ENCODE data around the gene SLC35B1. TPM values are rescaled to one million over a fixed set of nuclear protein-coding genes. Genes with fewer than 3 reads are reported as not detected.
A peak's percentile ranks its signal among the peaks of the same experiment; 100 is the strongest.

SLC35B1 gene
- 95.8 TPM for polyA plus RNA-seq (2012; ENCODE audit: insufficient read depth, insufficient read length)

DNA sequence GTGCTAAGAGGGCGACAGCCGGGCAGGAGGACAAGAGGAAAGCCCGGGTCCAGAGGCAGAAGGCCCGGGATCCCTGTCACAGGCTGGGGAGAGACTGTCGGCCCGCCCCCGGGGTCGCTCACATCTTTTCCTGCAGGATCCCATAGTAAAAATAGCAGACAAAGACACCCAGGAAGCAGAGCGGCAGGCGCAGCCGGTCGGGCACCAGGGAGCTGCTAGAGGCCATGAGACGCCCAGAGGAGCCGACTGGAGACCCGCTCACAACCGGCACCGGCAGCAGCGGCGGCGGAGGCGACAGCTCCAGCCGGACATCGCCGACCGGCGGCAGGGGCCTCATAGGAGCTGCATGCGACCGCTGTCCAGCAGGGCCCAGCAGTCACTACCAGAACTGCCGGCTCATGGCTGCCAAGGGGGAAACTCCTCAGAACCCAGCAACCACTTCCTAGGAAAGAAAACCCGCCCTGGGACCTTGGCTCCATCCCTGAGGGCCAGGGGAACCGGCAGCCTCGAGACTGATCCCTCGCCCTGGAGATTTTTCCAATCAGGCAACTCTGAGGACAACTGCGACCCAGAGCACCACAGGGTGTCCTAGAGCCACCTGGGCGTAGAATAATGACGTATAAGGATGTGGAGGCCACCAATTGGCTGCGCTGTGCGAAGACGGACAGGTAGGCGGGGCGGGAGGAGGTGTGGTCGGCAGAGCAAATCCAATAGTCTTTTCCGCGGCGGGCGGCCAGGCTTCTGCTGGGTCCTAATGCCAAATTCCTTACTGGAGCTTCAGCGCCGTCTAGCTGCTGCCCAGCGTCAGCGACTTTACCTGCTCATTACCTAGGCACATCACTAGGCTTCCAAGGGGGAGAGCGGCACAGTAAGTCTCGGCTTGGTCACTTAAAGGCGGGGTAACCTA, at the start of gene SLC35B1:
Gene SLC35B1 (minus strand): TSS at position 357 of the 907 bp plus-strand sequence. CDS start 131 bp downstream, at position 226.
- H3K4me3 ChIP-seq (ENCODE audit: low read length), result peak within 1 kb of the TSS; percentile 94
- peak; percentile 98 for DNase-seq (ENCODE audit: low read depth, low spot score)

DNA sequence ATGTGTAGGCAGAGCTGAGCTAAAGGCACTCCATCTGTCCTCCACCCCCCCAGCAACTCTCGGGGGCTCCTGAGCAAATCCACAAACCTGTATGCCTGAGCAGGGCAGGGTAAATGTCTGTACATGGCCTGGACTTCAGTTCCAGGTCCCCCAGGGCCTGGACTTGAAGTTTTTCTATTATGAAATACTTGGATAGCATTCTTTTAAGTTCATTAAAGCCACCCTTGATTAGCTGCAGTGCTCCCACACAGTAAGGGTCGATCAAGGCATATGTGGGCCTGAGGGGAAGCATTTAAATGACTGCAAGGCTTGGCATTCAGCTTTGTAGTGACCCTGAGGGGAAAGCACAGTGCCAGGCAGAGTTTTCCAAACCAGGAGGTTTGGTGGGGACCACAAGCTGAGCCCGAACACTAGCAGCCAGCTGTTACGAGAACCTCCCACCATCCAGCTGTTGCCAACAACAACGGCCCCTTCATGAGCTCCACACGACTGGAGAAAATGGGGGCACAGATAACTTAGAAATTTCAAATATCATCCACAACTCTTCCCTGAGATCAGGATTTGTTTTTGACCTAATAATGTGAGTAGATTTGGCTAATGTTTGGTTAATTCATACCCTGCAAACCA, 49.5 kb upstream of the SLC35B1 start:
- no peak for DNase-seq (ENCODE audit: low read depth, low spot score)
- no peak overlapping the region for H3K4me3 ChIP-seq (ENCODE audit: low read length)

DNA sequence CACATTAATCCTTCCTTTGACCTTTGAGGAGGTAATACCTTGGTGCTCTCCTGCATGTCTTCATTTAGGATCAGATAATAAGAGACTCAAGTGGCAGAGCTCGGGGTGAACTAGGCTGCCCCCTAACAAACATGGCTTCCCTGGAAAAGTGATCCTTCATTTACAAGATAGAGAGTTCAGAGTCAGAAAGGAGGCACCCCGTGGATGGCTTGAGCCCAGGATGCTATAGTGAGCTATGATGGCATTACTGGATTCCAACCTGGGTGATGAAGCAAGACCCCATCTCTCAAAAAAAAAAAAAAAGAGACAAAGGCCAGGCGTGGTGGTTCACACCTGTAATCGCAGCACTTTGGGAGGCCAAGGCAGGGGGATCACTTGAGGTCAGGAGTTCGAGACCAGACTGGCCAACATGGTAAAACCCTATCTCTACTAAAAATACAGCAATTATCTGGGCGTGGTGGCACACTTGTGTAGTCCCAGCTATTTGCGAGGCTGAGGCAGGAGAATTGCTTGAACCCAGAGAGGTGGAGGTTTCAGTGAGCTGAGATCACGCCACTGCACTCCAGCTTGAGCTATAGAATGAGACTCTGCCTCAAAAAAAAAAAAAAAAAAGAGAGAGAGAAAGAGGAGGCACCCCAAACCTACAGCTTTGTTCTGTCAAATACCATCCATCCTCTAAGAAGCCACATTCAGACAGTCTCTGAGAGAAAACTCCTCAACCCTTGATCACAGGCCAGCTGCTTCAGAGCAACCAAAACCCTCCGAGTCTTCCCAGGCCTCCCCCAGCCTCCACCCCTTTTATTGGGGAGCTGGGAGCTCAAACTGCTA, 48.8 kb upstream of the SLC35B1 start:
- no peak overlapping the region for H3K4me3 ChIP-seq (ENCODE audit: low read length)
- no peak for DNase-seq (ENCODE audit: low read depth, low spot score)

DNA sequence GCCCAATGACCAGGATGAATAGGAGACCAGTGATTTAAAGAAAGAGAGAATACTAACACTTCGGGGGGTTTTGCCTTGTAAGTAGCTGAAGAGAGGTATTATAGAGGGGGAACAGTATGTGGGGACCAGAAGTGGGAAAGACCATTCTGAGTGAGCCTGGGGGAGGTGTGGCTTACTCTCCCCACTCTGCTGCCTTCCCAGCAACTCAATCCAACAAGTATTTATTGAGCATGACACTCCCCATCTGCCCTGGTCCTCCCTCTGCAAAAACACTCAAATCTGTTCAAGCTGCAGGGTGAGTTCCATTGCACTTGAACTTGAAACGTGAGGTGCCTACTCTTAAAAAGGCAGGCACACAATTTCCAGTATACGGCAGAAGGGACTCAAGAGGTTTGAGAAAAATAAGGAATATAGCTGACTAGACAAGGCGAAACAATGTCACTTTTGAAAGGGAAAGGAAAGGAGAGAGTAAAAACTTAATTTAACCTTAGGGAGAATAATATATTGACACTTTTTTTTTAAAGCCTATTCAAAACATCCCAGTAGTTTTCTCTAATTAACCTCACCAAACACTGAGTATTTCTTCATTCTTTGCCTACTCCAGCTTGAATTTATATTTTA, 48.0 kb upstream of the SLC35B1 start:
- no peak for DNase-seq (ENCODE audit: low read depth, low spot score)
- no peak overlapping the region for H3K4me3 ChIP-seq (ENCODE audit: low read length)

DNA sequence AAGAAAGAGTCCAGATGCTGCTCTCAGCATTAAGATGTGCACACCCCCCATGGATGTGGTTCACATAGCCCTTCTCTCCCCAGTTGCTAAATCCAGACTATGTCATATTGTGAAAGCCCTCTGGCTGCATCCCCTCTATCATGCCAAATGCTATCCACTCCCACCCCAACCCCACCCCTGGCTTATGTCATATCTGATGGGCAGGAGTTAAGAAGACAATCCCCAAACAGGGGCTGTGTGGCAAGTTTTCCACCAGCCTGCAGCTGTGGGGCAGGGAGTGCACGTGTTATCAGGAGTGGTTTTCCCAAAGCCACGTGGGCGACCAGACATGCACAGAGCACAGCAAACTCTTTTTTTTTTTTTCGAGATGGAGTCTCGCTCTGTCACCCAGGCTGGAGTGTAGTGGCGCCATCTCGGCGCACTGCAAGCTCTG, 46.2 kb upstream of the SLC35B1 start:
- no peak overlapping the region for H3K4me3 ChIP-seq (ENCODE audit: low read length)
- peak; percentile 75 for DNase-seq (ENCODE audit: low read depth, low spot score)

GRCh38 chr17:49752508-49752907, 44.7 kb upstream of the SLC35B1 start:
- DNase-seq (ENCODE audit: low read depth, low spot score), result no peak
- H3K4me3 ChIP-seq (ENCODE audit: low read length), result no peak overlapping the region

DNA sequence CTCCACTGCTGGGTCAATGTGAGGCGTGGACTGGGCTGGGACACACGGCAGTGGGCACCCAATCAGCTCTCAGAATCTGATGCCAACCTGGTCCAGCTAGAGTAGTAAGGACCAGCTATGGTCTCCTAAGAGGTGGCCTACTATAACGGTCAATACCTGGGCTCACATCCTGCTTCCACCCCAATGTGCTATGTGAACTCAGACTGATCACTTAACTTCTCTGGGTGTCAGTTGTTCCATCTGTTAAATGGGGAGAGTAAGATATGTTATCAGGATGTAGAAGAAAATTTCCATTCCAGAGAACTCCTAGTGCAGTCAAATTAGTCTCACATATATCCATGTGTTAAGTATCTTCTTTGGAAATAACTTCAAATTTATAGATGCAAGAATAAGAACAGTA, 42.0 kb upstream of the SLC35B1 start:
- H3K4me3 ChIP-seq (ENCODE audit: low read length), result no peak overlapping the region
- DNase-seq (ENCODE audit: low read depth, low spot score), result no peak

GRCh38 chr17:49748791-49749190, 41.0 kb upstream of the SLC35B1 start:
- H3K4me3 ChIP-seq (ENCODE audit: low read length), result peak overlapping the region; percentile 28
- DNase-seq (ENCODE audit: low read depth, low spot score), result peak; percentile 97

- DNase-seq (ENCODE audit: low read depth, low spot score), result peak; percentile 84
- peak overlapping the region; percentile 32 for H3K4me3 ChIP-seq (ENCODE audit: low read length)
Measured at GRCh38 chr17:49748223-49748622, 40.5 kb upstream of the SLC35B1 start.

GRCh38 chr17:49747632-49748031, 39.9 kb upstream of the SLC35B1 start:
- no peak for DNase-seq (ENCODE audit: low read depth, low spot score)
- H3K4me3 ChIP-seq (ENCODE audit: low read length), result peak overlapping the region; percentile 32

DNA sequence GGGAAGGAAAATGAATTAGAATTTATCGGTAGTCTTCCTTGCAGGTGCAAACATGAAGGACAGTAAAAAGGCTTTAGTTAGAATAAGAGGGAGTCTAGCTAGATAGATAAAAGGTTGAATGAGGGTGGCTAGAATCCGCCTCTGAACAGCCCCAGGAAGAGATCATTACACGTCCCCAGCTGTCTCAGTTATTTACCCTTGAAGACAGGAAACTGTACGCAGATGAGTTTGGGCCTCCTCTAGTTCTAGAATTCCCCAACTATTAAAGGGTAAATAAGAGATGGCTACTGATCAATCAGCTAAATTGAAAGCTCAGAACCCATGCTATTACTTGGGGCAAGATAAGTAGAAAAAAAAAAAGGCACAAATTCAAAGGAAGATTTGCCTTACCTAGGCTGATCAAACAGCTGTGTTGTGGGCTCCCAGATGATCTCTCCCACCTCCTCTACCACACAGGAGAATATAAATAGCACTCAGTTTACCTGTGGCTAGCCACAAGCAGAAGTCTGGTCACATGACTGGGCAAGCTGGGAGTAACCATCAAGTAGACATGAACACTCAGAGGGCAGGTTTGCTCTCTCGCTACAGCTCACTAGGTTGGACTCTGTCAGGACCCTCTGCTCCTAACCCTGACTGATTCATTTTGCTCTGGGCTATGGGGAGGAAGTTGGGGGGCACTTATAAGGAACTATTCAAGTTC, 39.2 kb upstream of the SLC35B1 start:
- H3K4me3 ChIP-seq (ENCODE audit: low read length), result peak overlapping the region; percentile 32
- peak; percentile 76 for DNase-seq (ENCODE audit: low read depth, low spot score)

DNA sequence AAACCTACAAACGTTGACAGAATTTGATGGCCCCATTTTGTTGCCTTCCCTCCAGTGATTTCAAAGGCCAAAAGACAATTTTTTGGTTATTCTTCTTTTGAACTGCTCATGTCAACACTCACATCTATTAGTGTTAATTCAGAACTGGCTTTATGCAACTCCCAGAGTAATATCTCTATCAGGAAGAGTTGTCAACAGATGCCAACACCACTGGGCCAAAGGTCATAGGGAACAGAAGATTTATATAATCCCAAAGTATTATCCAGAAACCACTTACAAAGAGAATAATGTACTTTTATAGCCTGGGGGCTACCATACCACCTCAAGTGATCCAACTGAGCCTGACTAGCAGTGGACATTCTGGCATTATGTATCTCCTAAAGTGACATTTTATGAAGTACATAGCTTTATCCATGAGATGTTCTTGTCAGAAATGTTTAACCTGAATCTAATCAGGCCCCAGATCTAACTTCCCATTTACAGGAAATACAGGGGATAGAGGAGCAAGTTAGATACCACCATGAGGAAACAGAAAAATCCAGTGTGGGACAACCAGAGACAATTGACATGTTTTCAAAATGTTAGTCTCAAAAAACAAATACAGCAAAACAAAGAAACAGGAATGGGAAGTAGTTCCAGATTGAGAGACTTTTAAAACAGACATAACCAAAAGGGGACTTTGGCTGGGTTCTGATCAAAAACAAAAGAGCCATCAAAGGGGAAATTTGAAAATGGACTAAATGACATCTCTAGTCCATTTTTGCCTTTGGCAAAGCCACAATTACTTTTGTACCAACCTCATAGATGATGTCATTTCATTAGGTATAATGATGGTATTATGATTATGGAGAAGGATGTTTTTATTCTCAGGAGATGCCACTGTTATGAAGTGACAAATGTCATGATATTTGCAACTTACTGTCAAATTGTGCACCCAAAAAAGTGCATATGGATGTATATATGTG, 37.7 kb upstream of the SLC35B1 start:
- no peak overlapping the region; the same call in 1 of the 2 replicates for H3K4me3 ChIP-seq (ENCODE audit: low read length)
- no peak for DNase-seq (ENCODE audit: low read depth, low spot score)

DNA sequence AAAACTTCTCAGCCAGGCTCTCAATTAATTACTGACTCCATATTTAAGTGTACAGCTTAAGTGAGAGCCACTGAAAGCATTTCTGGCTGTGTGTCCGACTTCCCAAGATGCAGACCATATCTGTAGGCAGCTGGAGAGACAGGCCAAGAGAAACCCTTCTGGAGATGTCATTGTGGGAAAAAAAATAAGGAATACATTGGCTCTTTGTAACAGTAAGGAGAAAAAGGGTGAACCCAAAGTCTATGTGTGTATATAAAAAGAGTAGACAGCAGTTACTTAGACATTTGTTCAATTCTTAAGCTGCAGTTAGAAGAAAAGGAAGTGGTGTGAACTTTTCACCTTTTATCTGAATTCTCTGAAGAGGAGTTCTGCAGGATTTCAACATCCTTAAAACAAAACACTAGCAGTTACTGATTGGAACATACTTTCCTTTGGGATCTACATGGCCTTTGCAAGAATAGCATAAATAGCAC, 34.4 kb upstream of the SLC35B1 start:
- H3K4me3 ChIP-seq (ENCODE audit: low read length), result peak overlapping the region; percentile 79

DNA sequence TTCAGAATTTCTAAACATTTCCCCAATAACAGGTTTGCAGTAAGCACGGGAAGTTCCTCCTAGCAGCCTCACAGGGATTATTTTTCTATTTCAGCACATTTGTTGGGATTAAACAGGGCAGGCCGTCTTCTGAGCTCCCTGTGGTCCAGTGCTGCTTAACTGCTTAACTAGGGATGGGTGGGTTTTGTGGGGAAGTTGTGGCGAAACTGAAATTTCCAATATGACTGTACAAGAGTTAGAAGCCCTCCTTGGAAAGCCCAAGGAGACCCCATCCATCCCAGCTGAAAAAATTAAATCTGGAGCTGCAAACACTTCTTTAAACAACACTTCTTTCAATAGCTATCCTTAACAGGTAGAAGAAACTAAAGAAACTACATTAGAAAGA, 33.9 kb upstream of the SLC35B1 start:
- no peak for DNase-seq (ENCODE audit: low read depth, low spot score)
- H3K4me3 ChIP-seq (ENCODE audit: low read length), result peak overlapping the region; percentile 79

More for the DNA sequence above, 34.4 kb upstream of the SLC35B1 start:
- DNase-seq (ENCODE audit: low read depth, low spot score), result peak; percentile 73

GRCh38 chr17:49741009-49741691, 33.4 kb upstream of the SLC35B1 start:
- H3K4me3 ChIP-seq (ENCODE audit: low read length), result peak overlapping the region; percentile 79
- DNase-seq (ENCODE audit: low read depth, low spot score), result no peak

- DNase-seq (ENCODE audit: low read depth, low spot score), result peak; percentile 99
Measured at GRCh38 chr17:49739641-49740271, 32.0 kb upstream of the SLC35B1 start.

More at GRCh38 chr17:49739641-49740271, 32.0 kb upstream of the SLC35B1 start:
- H3K4me3 ChIP-seq (ENCODE audit: low read length), result peak overlapping the region; percentile 79
